H1 (cell line): Measurements from ENCODE around the gene BTBD9. TPM values are rescaled to one million over a fixed set of nuclear protein-coding genes. Genes with fewer than 3 reads are reported as not detected.

Experiments
- CHD7 ChIP-seq: fragments of 300-600 bp; sonication (generic); IDR thresholded peaks from 2 replicates; pipeline ENCODE4 v1.7.1; 2012; ENCODE audit warnings: low read length, moderate library complexity, mild to moderate bottlenecking, inconsistent platforms; ENCODE audit not compliant: insufficient replicate concordance
- MAX ChIP-seq: IDR thresholded peaks from 2 replicates; pipeline ENCODE4 v1.6.1; 2012; ENCODE audit warnings: inconsistent platforms
- polyA plus RNA-seq, 7 experiments: library from polyadenylated mRNA; depleted of rRNA in 3 of 7; stranded (reverse) in 5 of 7; unstranded in 2 of 7; fragments of >200 nt in 5 of 7; fragments of 200-250 nt in 2 of 7; gene quantifications; 1 replicate in 5 of 7; 2 replicates in 1 of 7; 4 replicates in 1 of 7; pipeline versions ENCODE4 v1.2.1 to v1.2.3, GENCODE V29; 2011 to 2013; ENCODE audit warnings: missing spikeins in 2 of 7, mixed read lengths in 2 of 7
- total RNA-seq: library from RNA; stranded (reverse); fragmentation: NEBNext Ultra II Directional; extraction: Animal tissue kit (Norgen Biotek cat#: 25700); gene quantifications from 2 replicates; pipeline ENCODE4 v1.2.1, GENCODE V29; 2021

BTBD9 gene
- total and polyA plus RNA-seq, 2 of the 8 experiments (the other 6 are each of a cell fraction or from before 2014, with no cell fraction given): 0.92 to 4.1 TPM

- TF ChIP-seq CHD7 (no peak), MAX (no peak)
Observed at GRCh38 chr6:38480036-38480435, 159.7 kb downstream of the BTBD9 start (continued).
